ENCODE data around the gene GABRA5.
"Not testable (repeated sequence)": the region's sequence is repeated elsewhere in the genome, so short reads cannot be mapped to it uniquely, and the experiment has no call there.

Gene GABRA5

GRCh38 chr15:26877831-26878230 lies 11.0 kb downstream of the GABRA5 start:
- DNase-seq (ENCODE audit: low read depth) = no peak

DNA sequence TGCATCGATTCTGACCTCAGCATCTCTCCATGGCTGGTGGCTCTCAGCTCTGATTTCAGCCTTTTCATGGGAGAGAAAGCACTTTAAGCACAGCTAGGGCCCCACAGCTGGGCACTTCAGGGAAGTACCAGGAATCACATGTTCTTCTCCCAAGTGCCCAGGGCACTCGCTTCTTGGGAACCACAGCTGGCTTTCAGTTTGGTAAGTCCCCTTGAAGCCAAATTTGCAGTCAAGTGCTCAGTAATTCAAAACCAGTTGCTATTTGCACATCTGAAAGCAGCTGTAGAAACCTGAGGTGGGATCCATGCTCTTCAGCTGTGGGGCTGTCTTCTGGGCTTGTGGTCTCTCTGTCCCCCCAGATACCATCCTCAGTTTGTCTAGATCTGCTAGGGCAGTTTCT lies 12.8 kb downstream of the GABRA5 start:
- no peak for DNase-seq (ENCODE audit: low read depth)

DNA sequence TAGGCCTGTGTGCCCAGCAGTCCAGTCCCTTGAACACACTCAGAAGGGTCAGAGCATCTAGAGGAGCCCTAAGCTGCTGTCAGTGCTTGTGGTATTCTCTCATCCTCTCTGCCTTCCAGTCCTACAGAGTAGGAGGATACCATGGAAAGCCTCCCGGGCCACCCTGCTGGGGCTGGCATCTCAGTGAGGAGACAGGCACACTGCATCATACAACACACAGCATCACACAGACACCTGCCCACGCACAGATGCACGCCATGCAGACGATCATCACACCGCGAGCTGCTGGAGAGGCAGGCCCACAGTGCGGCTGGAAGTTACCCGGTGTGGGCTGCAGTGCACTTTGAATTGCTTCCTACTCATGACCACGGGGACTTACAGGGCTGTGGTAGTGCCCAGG lies 15.2 kb downstream of the GABRA5 start:
- DNase-seq (ENCODE audit: low read depth) = no peak

DNA sequence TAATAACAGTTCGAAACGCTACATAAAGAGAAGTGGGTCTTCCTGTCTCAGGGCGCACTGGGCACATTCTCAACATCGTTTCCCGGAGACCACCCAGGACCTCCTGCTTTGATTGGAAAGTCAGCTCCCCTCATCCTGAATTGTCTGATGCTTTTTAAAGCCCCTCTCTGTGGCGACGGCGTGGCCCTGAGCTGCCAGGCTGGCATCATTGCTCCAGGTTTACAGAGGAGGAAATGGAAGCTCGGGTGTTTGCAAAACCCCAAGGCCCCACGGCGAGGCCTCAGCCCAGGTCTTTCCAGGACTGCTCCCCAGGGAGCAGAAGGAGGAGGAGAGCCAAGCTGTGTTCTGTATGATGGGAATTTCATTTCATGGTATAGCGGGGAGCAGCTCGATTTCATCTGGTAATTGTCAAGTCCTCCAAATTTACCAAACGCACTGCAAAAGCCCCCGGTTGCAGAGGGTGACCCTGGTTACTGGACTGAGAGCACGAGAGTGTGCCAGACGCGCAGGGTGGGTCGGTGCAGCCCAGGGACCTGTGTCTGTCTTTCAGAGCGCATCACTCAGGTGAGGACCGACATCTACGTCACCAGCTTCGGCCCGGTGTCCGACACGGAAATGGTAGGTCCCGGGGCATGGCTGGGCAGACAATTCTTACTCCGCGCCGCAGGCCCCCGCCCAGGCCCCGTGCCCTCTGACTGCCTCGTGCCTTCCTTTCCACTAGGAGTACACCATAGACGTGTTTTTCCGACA lies 15.9 kb downstream of the GABRA5 start:
- DNase-seq (ENCODE audit: low read depth) = no peak

DNA sequence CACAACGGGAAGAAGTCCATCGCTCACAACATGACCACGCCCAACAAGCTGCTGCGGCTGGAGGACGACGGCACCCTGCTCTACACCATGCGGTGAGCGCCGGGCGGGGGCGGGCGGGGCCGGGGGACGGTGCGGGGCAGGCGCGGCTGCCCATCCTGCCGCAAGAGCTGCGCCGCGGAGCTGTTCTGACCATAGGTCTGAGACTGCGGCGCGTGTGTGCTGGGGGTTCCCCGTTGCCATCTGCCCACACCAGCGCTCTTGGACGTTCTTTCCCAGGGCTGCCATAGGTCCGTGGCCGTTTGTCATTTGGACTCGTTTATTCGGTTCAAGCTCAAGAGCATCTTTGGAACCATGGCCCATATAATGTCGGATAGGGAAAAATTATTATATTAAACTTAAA lies 16.6 kb downstream of the GABRA5 start:
- DNase-seq (ENCODE audit: low read depth) = no peak

- DNase-seq (ENCODE audit: low read depth) = no peak
Observed at GRCh38 chr15:26886566-26886965, 19.7 kb downstream of the GABRA5 start.

- DNase-seq (ENCODE audit: low read depth) = no peak
Observed at GRCh38 chr15:26887926-26888666, 21.2 kb downstream of the GABRA5 start.

DNA sequence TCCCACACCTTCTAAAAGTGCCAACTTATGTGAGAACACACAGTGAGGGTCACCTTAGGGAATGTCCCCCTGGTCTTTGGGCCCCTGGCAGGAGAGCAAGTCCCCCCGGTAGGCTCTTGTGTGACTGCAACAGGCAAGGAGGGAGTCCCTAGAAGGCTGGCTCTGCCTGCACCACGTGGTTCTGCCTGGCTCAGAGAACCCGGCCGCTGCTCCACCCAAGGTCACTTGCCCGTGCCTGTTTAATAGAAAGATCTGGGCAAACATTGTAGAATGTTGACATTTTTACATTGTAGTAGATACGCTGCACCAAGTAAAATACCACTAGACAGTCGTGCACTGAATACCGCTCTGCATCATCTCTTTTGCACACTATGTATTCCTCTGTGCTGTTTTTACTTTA lies 21.9 kb downstream of the GABRA5 start:
- no peak for DNase-seq (ENCODE audit: low read depth)

DNA sequence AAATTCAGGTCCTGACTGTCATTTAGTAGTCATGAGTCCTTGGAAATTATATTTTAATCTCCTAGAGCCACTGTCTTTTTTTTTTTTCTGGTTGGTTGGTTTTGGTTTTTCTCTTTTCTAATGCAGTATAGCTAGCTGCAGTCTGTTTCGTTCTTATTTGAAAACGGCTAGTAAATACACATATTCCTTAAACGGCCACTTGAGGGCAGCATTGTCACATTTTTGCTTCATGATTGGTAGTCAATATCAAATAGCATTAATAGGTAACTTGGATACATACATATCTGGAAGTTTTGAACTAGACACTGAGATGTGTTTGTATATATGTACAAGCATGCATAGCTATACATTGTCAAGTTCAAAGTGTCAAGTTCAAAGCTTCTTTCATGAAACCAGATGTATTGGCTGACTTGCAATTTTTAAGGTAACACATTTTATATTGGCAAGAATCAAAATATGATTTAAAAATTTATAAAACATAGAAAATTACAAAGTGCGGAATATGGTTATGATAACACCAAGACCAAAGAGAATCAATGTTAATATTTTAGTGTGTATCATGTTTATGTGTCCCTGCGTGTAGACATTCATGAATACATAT lies 22.5 kb downstream of the GABRA5 start:
- DNase-seq (ENCODE audit: low read depth) = peak; percentile 15

DNA sequence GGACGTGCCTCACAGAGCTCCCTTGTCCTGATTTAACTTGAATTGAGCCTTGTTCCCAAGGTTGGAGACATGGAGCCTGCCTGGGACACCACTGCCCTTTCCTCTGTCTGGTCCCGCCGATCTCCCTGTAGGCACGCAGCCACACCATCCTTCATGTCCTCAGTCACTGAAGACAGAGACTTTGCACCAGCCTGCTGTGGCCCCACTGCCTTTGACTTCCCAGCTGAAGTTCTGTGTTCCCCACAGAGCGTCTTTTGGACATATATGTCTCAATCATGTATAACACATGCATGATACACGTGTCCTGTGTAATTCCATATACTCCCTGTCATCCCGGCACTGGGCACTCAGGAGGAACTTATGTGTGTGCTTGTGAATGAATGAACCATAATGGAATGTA lies 23.6 kb downstream of the GABRA5 start:
- DNase-seq (ENCODE audit: low read depth) = no peak

DNA sequence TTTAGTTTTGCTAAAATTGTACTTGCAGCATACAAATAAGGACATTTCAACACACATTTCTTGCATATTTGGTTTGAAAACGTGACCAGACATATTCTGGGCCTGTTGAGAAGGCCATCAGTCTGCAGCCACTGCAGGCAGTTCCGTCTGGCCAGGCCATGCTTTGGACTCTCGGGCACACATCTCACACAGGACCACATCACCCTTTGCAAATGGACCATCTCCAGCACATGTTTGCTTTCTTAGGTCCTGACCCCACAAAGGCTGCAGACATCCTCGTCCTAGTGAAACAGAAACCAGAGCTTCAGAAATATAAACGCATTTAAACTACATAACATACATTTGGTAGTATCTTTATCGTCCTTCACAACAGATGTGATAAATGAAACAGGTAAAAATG lies 24.1 kb downstream of the GABRA5 start:
- DNase-seq (ENCODE audit: low read depth) = no peak

DNA sequence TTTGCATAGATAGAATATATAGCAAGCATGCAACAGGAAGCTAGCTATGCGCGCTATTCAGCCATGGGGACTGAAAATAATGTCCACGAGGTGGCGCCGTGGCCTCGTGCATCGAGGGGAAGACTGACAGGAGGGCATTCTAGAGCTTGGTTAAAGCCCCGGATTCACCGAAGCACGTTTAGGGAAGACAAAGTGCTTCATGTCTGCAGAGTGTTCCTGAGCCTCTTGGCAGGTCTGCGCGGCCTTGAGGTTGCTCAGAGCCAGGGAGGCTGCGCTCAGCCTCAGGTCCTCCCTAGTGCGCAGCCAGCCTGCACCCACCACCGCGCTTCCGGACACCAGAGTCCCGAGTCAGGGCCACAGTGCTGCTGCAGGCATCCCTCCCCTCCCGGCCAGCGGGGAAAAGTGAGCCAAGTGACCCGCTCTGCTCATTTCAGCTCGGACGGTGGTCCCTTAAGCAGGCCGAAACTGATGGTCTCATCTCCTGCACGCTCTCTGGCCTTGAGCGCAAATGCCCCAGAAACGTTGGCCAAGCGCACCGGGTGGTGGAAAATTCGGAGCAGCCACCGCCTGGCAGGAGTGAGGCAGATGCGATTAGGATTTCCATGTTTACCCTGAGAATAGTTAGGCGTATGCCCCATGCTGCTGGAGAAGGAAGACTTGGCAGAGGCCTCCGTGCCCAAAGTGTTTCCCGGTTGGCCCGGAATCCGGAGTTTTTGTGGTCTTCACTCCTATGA lies 24.8 kb downstream of the GABRA5 start:
- DNase-seq (ENCODE audit: low read depth) = no peak

DNA sequence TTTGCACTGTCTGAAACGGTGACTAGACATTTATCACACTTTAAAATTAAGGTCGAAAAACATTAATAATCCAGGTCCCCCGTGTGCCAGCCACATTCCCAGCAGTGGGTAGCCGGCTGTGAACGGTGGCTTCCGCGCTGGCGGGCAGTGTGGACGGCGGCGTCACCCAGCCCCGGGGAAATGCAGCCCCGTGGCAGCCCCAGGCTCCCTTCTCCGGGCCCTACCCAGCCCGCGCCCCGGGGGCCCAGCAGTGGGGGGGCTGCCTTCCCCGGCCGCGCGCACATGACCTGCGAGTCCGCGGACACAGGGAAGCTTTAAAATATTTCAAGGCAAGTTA lies 25.3 kb downstream of the GABRA5 start:
- DNase-seq (ENCODE audit: low read depth) = no peak

DNA sequence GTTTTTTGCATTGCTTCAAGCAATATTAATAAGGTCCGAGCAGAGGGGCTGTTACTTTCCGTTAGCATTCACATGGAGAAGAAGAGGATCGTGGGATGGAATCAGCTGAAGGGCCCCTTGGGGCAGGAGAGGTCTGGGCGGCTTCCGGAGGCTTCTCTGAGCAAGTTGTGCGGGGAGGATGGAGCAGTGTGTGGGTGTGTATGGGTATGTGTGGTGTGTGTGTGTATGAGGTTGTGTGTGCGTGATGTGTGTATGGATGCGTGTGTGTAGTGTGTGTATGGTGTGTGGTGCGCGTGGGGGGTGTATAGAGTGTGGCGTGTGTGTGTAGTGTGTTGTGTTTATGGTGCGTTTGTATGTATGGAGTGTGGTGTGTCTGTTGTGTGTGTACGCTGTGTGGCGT lies 25.8 kb downstream of the GABRA5 start:
- no peak for DNase-seq (ENCODE audit: low read depth)

DNA sequence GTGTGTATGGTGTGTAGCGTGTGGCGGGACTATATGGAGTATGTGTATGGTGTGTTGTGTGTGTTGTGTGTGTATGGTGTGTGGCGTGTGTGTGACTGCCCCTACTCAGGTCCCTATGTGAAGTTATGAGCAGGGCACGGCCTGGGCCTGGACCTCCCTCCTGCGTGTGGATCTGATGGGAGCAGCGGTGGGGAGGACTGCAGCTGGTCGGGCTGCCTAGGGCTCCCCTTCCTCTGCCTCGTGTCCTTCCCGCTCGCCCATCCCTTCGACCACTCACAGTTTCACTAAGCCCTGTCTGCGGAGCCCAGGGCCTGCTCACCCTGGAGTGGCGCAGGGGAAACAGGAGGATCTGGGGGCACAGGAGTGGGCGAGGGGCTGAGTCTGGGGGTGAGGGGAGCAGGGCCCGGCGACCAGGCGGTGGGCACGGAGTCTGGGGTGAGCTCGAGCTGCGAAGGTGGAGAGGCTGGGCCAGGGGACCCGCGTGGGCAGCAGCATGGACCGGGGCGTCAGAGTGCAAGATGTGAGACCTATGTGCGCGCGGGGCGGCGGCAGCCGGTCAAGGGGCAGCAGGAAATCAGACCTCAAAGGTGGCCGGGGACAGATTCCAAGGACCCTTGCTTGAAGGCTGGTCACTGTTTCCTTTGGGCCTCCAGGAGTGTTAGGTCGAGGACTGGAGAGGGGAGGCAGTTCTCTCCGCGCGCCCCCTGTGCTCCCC lies 26.6 kb downstream of the GABRA5 start:
- no peak for DNase-seq (ENCODE audit: low read depth)

DNA sequence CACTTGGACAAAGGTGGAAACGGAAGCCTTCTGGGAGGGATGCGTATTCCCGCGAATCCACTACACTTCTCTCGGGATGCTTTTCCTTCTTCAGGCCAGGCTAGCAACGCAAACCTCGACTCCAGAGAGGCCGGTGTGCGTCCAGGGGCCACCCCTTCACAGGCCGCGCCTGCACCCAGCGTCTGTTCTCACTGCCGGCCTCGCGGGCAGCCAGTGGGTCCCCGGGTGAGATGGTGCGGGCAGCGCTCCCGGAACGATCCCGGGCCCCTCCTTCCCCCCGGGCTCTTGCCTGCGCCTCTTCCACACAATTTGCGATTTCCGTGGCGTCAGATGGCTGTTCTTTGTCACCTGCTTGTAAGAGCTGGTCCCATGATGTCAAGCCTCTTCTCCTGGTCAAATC lies 27.3 kb downstream of the GABRA5 start:
- DNase-seq (ENCODE audit: low read depth) = no peak

DNA sequence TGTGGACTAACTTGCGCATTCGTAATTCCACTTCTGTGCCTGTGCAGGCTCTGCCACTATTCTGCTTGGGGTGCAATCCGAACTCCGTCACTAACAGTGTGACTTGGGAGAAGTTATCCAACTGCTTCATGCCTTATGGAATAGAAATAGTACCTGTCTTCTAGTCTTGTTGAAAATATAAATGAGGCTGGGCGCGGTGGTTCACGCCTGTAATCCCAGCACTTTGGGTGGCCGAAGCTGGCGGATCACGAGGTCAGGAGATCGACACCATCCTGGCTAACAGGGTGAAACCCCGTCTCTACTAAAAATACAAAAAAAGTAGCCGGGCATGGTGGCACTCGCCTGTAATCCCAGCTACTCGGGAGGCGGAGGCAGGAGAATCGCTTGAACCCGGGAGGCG lies 28.5 kb downstream of the GABRA5 start:
- not testable (repeated sequence) for DNase-seq (ENCODE audit: low read depth)

GRCh38 chr15:26899658-26900057 lies 32.8 kb downstream of the GABRA5 start:
- DNase-seq (ENCODE audit: low read depth) = no peak

DNA sequence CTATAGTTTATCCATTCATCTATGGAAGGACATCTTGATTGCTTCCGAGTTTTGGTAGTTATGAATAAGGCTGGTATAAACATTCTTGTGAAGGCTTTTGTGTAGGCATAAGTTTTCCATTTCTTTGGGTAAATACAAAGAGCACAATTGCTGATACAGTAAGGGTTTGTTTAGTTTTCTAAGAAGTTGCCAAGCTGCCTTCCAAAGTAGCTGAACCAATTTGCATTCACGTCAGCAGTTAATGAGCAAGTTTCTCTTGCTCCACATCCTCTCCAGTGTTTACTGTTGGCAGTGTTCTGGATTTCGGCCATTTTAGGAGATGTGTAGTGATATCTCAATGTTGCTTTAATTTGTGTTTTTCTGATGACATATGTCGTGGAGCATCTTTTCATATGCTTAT lies 34.2 kb downstream of the GABRA5 start:
- DNase-seq (ENCODE audit: low read depth) = no peak

DNA sequence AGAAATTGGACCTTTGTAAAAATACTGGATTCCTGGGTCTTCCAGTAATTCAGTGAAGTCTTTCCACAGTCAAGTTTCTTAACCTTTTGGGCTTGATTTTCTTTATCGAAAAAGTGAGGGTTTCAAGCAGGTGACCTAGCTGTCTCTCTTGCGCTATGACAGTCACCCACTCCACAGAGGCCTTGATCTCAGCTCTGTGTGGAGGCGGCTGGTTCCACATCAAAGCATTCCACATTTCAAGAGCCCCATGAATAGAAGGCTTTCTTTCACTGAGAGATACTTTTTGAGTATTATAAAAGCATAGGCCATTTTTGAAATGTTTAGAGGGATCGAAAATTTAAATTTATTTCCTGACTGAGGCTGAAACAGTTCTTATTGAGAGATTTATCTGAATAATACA lies 43.9 kb downstream of the GABRA5 start:
- DNase-seq (ENCODE audit: low read depth) = no peak

- DNase-seq (ENCODE audit: low read depth) = no peak
Observed at GRCh38 chr15:26921433-26921832, 54.6 kb downstream of the GABRA5 start.

DNA sequence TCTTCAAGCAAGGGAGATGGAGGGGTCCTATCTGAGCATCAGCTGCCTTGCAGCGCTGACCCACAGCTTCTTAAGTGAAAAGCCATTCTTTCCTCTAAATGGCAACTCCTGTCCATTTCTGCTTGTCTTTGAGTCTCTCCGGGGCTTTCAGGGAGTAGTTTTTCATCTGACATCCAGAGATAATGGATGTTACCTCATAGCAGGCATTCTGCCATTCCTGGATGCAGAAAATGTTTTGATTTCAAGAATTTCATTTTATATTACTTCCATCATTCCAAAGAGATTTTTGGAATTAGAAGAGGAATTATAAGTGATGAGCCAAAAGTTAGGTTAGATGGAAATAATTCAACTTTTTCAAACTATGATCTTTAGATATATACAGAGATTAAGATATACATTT lies 59.2 kb downstream of the GABRA5 start:
- no peak for DNase-seq (ENCODE audit: low read depth)
